B cell (primary cell): ENCODE data around the gene APLP2.

ENCODE experiments used
- EZH2 ChIP-seq: IDR thresholded peaks from 2 replicates; pipeline ENCODE4 v1.6.1; 2012; ENCODE audit warnings: borderline replicate concordance, low read depth, mild to moderate bottlenecking, moderate library complexity, low read length; ENCODE audit not compliant: insufficient read depth, poor library complexity, severe bottlenecking
- TF ChIP-seq, protein P1 (sequence below): fragments of 200-600 bp; IDR thresholded peaks from one replicate; pipeline ENCODE4 v1.8.0; 2022; ENCODE audit warnings: antibody characterized with exemption, mild to moderate bottlenecking

DNA sequence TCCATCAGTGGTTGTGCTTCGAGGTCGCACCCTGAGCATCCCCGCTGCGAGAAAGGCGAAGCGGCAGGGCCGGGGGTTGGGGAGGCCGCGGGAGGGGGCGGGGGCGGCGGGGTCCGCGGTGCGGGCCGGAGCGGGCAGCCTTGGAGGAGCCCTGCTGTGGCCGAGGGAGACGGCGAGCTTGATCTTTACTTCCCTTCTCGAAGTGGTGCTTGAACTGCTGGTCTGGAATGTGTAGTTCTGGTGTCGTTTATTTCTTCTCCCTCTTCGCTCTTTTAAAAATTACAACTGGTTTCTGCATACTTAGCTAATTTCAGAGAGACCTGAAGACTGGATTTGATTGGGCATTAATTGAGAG lies 1.1 kb downstream of the APLP2 start:
- TF ChIP-seq, protein P1, sequence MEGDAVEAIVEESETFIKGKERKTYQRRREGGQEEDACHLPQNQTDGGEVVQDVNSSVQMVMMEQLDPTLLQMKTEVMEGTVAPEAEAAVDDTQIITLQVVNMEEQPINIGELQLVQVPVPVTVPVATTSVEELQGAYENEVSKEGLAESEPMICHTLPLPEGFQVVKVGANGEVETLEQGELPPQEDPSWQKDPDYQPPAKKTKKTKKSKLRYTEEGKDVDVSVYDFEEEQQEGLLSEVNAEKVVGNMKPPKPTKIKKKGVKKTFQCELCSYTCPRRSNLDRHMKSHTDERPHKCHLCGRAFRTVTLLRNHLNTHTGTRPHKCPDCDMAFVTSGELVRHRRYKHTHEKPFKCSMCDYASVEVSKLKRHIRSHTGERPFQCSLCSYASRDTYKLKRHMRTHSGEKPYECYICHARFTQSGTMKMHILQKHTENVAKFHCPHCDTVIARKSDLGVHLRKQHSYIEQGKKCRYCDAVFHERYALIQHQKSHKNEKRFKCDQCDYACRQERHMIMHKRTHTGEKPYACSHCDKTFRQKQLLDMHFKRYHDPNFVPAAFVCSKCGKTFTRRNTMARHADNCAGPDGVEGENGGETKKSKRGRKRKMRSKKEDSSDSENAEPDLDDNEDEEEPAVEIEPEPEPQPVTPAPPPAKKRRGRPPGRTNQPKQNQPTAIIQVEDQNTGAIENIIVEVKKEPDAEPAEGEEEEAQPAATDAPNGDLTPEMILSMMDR: no peak
- TF ChIP-seq EZH2: no peak
